H1 (cell line): ENCODE data around the gene CTTNBP2. TPM values are rescaled to one million over a fixed set of nuclear protein-coding genes. Genes with fewer than 3 reads are reported as not detected.

Source experiments
- CTCF ChIA-PET: fragments of 300-600 bp; sonication (Branson Sonifier 250); formaldehyde crosslinking; loops from one replicate; lab custom pipeline; 2021; ENCODE audit not compliant: partially characterized antibody; lab: Charles Lee
- POLR2A ChIA-PET: fragments of 300-600 bp; sonication (Branson Sonifier 250); formaldehyde crosslinking; loops from one replicate; lab custom pipeline; 2021; ENCODE audit warnings: inconsistent platforms; ENCODE audit not compliant: partially characterized antibody; lab: Charles Lee
- DNase-seq, 2 experiments: peaks; one replicate each; pipeline versions ENCODE4 v3.0.0 to v3.0.0-alpha.2; 2010 to 2022; ENCODE audit warnings: low spot score in 2 of 2, low read depth in 1 of 2, mixed read lengths in 1 of 2
- FAIRE-seq: peaks from 2 replicates; lab custom pipeline; 2011; peaks lifted over from hg19 to GRCh38; lab: Jason Lieb, UNC
- H2AFZ ChIP-seq: 2 replicates; pipeline ENCODE4 v1.8.1; 2012; ENCODE audit warnings: low read length, inconsistent platforms
- H2AK5ac ChIP-seq: 2 replicates; pipeline ENCODE4 v1.6.1; 2013; ENCODE audit warnings: low read depth, low read length
- H2BK120ac ChIP-seq: replicated peaks from 2 replicates; pipeline ENCODE3; 2013; ENCODE audit warnings: low read depth, low read length, inconsistent platforms
- H2BK12ac ChIP-seq: 2 replicates; pipeline ENCODE4 v1.6.1; 2013; ENCODE audit warnings: low read depth, low read length
- H2BK15ac ChIP-seq: 2 replicates; pipeline ENCODE4 v1.6.1; 2013; ENCODE audit warnings: low read length
- H2BK20ac ChIP-seq: 2 replicates; pipeline ENCODE4 v1.6.1; 2013; ENCODE audit warnings: low read length
- H2BK5ac ChIP-seq: 2 replicates; pipeline ENCODE4 v1.6.1; 2013; ENCODE audit warnings: low read depth, low read length
- H3K14ac ChIP-seq: 2 replicates; pipeline ENCODE4 v1.6.1; 2013; ENCODE audit warnings: inconsistent platforms; ENCODE audit not compliant: insufficient read length
- H3K18ac ChIP-seq: 2 replicates; pipeline ENCODE4 v1.6.1; 2013; ENCODE audit warnings: low read length; ENCODE audit errors: extremely low read depth
- H3K23ac ChIP-seq: 2 replicates; pipeline ENCODE4 v1.6.1; 2013; ENCODE audit warnings: inconsistent platforms; ENCODE audit not compliant: insufficient read length
- H3K23me2 ChIP-seq: 2 replicates; pipeline ENCODE4 v1.6.1; 2013; ENCODE audit warnings: low read depth, low read length
- H3K27ac ChIP-seq: 2 replicates; pipeline ENCODE4 v1.6.1; 2011; ENCODE audit warnings: low read depth, low read length, inconsistent platforms
- H3K27me3 ChIP-seq, 4 experiments: replicated peaks in 1 of 4; 1 replicate in 1 of 4; 2 replicates in 3 of 4; pipeline versions ENCODE4 v1.6.1 to v1.8.1; 2011 to 2013; ENCODE audit warnings: low read length in 3 of 4, mild to moderate bottlenecking in 3 of 4, inconsistent platforms in 2 of 4, mixed read lengths in 2 of 4, moderate library complexity in 1 of 4; ENCODE audit not compliant: control insufficient read depth in 3 of 4, insufficient read depth in 3 of 4; ENCODE audit errors: extremely low read depth in 1 of 4
- H3K36me3 ChIP-seq, 4 experiments: 2 replicates each; pipeline versions ENCODE4 v1.6.1 to v1.8.1; 2011 to 2013; ENCODE audit warnings: mild to moderate bottlenecking in 4 of 4, low read length in 3 of 4, moderate library complexity in 2 of 4, control low read depth in 1 of 4, inconsistent platforms in 1 of 4; ENCODE audit not compliant: insufficient read depth in 4 of 4, control insufficient read depth in 2 of 4
- H3K4ac ChIP-seq: replicated peaks from 2 replicates; pipeline ENCODE3; 2013; ENCODE audit warnings: low read length, low read depth, mixed read lengths, inconsistent platforms; ENCODE audit not compliant: insufficient read length
- H3K4me1 ChIP-seq, 4 experiments: replicated peaks in 1 of 4; 1 replicate in 1 of 4; 2 replicates in 3 of 4; pipeline versions ENCODE4 v1.6.1 to v1.8.1; 2011 to 2013; ENCODE audit warnings: low read length in 3 of 4, inconsistent platforms in 2 of 4, mixed read lengths in 1 of 4; ENCODE audit not compliant: insufficient read depth in 4 of 4, control insufficient read depth in 3 of 4
- H3K4me2 ChIP-seq, 2 experiments: 2 replicates each; pipeline versions ENCODE4 v1.6.1 to v1.8.1; 2011 to 2013; ENCODE audit warnings: low read depth in 2 of 2, low read length in 2 of 2, control low read depth in 1 of 2, inconsistent platforms in 1 of 2, mild to moderate bottlenecking in 1 of 2; ENCODE audit not compliant: insufficient read depth in 1 of 2
- H3K4me3 ChIP-seq, 4 experiments: fragments of 200-600, 300-600 bp in 1 of 4; sonication (generic), shearing (Covaris generic), sonication (Bioruptor Twin) in 1 of 4; 2 replicates each; pipeline versions ENCODE4 v1.5.1 to v1.8.1; 2011 to 2016; ENCODE audit warnings: low read length in 4 of 4, low read depth in 3 of 4, control low read depth in 2 of 4, inconsistent platforms in 2 of 4, mild to moderate bottlenecking in 2 of 4, mixed read lengths in 1 of 4, moderate library complexity in 1 of 4; ENCODE audit not compliant: insufficient read depth in 2 of 4; ENCODE audit errors: extremely low read depth in 1 of 4
- H3K56ac ChIP-seq: replicated peaks from 2 replicates; pipeline ENCODE3; 2013; ENCODE audit warnings: low read depth, mild to moderate bottlenecking, mixed read lengths, low read length, inconsistent platforms; ENCODE audit not compliant: insufficient read length
- H3K79me1 ChIP-seq: 2 replicates; pipeline ENCODE4 v1.6.1; 2013; ENCODE audit warnings: low read depth, low read length, control low read depth
- H3K79me2 ChIP-seq, 2 experiments: 2 replicates each; pipeline versions ENCODE4 v1.6.1 to v1.8.1; 2012 to 2013; ENCODE audit warnings: low read length in 2 of 2, mild to moderate bottlenecking in 2 of 2, inconsistent platforms in 1 of 2; ENCODE audit not compliant: insufficient read depth in 2 of 2, control insufficient read depth in 1 of 2
- H3K9ac ChIP-seq, 4 experiments: replicated peaks in 1 of 4; 1 replicate in 1 of 4; 2 replicates in 3 of 4; pipeline versions ENCODE4 v1.6.1 to v1.8.1; 2011 to 2013; ENCODE audit warnings: low read depth in 3 of 4, low read length in 3 of 4, control low read depth in 2 of 4, mild to moderate bottlenecking in 2 of 4, moderate library complexity in 2 of 4, inconsistent platforms in 1 of 4; ENCODE audit errors: extremely low read depth in 1 of 4
- H3K9me3 ChIP-seq, 2 experiments: 2 replicates each; pipeline versions ENCODE4 v1.6.1 to v1.8.1; 2012 to 2013; ENCODE audit warnings: mild to moderate bottlenecking in 2 of 2, moderate library complexity in 2 of 2, control low read depth in 1 of 2, inconsistent platforms in 1 of 2, low read depth in 1 of 2, low read length in 1 of 2, mixed read lengths in 1 of 2; ENCODE audit not compliant: insufficient read depth in 2 of 2
- H4K20me1 ChIP-seq, 2 experiments: replicated peaks in 1 of 2; 2 replicates each; pipeline versions ENCODE3 to v1.8.1; 2011 to 2013; ENCODE audit warnings: inconsistent platforms in 2 of 2, low read length in 2 of 2, mild to moderate bottlenecking in 1 of 2; ENCODE audit not compliant: insufficient read depth in 2 of 2, control insufficient read depth in 1 of 2
- H4K5ac ChIP-seq: 2 replicates; pipeline ENCODE4 v1.6.1; 2013; ENCODE audit warnings: low read length, low read depth, mixed read lengths, inconsistent platforms; ENCODE audit not compliant: insufficient read length
- H4K8ac ChIP-seq: 2 replicates; pipeline ENCODE4 v1.8.0; 2013; ENCODE audit warnings: mild to moderate bottlenecking, moderate library complexity, low read length, inconsistent platforms; ENCODE audit not compliant: insufficient read depth; ENCODE audit errors: extremely low read depth
- H4K91ac ChIP-seq: replicated peaks from 2 replicates; pipeline ENCODE3; 2013; ENCODE audit warnings: low read length, mixed read lengths, inconsistent platforms; ENCODE audit not compliant: insufficient read length
- ASH2L ChIP-seq: fragments of 200-600, 300-600 bp; sonication (generic); IDR thresholded peaks from one replicate; pipeline ENCODE4 v1.7.1; 2017; ENCODE audit warnings: low read length
- CBX5 ChIP-seq: fragments of 300-800, 300-1000 bp; sonication (generic); IDR thresholded peaks from 2 replicates; pipeline ENCODE4 v1.7.1; 2016; ENCODE audit warnings: antibody characterized with exemption, low read length, low read depth
- EZH2 ChIP-seq: fragments of 200-600 bp; sonication (generic); IDR thresholded peaks from 2 replicates; pipeline ENCODE4 v1.7.1; 2012; ENCODE audit warnings: low read depth, mild to moderate bottlenecking, moderate library complexity, low read length, inconsistent platforms; ENCODE audit not compliant: severe bottlenecking
- GABPA ChIP-seq: IDR thresholded peaks from 2 replicates; pipeline ENCODE4 v1.6.1; 2011; ENCODE audit warnings: mild to moderate bottlenecking, low read length, moderate library complexity, borderline replicate concordance; ENCODE audit not compliant: insufficient read depth
- KDM1A ChIP-seq: fragments of 200-600, 300-600 bp; sonication (generic); IDR thresholded peaks from 2 replicates; pipeline ENCODE4 v1.7.1; 2016; ENCODE audit warnings: mild to moderate bottlenecking, low read length, borderline replicate concordance
- KDM4A ChIP-seq: IDR thresholded peaks from one replicate; pipeline ENCODE4 v1.7.1; 2012; ENCODE audit warnings: low read depth, mild to moderate bottlenecking, moderate library complexity, low read length, inconsistent platforms; ENCODE audit not compliant: severe bottlenecking
- PHF8 ChIP-seq: fragments of 200-600 bp; sonication (generic); conservative IDR thresholded peaks from 2 replicates; pipeline ENCODE4 v1.7.1; 2012; ENCODE audit warnings: low read depth, mild to moderate bottlenecking, inconsistent platforms, low read length, moderate library complexity
- POLR2AphosphoS5 ChIP-seq: IDR thresholded peaks from 2 replicates; pipeline ENCODE4 v1.6.1; 2011; ENCODE audit warnings: low read depth, low read length
- RAD21 ChIP-seq, 2 experiments: IDR thresholded peaks in 1 of 2; conservative IDR thresholded peaks in 1 of 2; 2 replicates each; pipeline ENCODE4 v1.6.1; 2011; ENCODE audit warnings: low read depth in 2 of 2, low read length in 2 of 2, improper control_type of control experiment in 1 of 2, inconsistent platforms in 1 of 2, mild to moderate bottlenecking in 1 of 2, moderate library complexity in 1 of 2
- RXRA ChIP-seq: IDR thresholded peaks from 2 replicates; pipeline ENCODE4 v1.6.1; 2011; ENCODE audit warnings: low read depth, mild to moderate bottlenecking, low read length, moderate library complexity; ENCODE audit not compliant: insufficient read depth
- TAF1 ChIP-seq: IDR thresholded peaks from 2 replicates; pipeline ENCODE4 v1.6.1; 2011; ENCODE audit warnings: mild to moderate bottlenecking, low read depth, low read length
- USF2 ChIP-seq: IDR thresholded peaks from 2 replicates; pipeline ENCODE4 v1.6.1; 2011; ENCODE audit warnings: low read length, improper control_type of control experiment
- YY1 ChIP-seq: IDR thresholded peaks from 2 replicates; pipeline ENCODE4 v1.6.1; 2011; ENCODE audit warnings: low read depth, mild to moderate bottlenecking, low read length
- WGBS, 2 experiments: shearing (Covaris generic) in 1 of 2; methylation state at CpG; one replicate each; pipeline versions ENCODE4 v1.1.6 to v1.1.7; 2013 to 2015; ENCODE audit warnings: low lambda C conversion rate in 2 of 2, mixed read lengths in 2 of 2, inconsistent platforms in 1 of 2, low coverage in 1 of 2, missing lambda C conversion rate in 1 of 2; ENCODE audit not compliant: insufficient replicate concordance in 2 of 2, insufficient coverage in 1 of 2, insufficient read length in 1 of 2; ENCODE audit errors: extremely low coverage in 1 of 2, missing lambda C conversion rate in 1 of 2; 5-methylcytosine and 5-hydroxymethylcytosine counted together
- polyA plus RNA-seq, 7 experiments: library from polyadenylated mRNA; depleted of rRNA in 3 of 7; stranded (reverse) in 5 of 7; unstranded in 2 of 7; fragments of >200 nt in 5 of 7; fragments of 200-250 nt in 2 of 7; gene quantifications; 1 replicate in 5 of 7; 2 replicates in 1 of 7; 4 replicates in 1 of 7; pipeline versions ENCODE4 v1.2.1 to v1.2.3, GENCODE V29; 2011 to 2013; ENCODE audit warnings: missing spikeins in 2 of 7, mixed read lengths in 2 of 7
- total RNA-seq: library from RNA; stranded (reverse); fragmentation: NEBNext Ultra II Directional; extraction: Animal tissue kit (Norgen Biotek cat#: 25700); gene quantifications from 2 replicates; pipeline ENCODE4 v1.2.1, GENCODE V29; 2021

Gene CTTNBP2
- total and polyA plus RNA-seq, 2 of the 8 experiments (the other 6 are each of a cell fraction or from before 2014, with no cell fraction given), result 15.3 to 35.1 TPM

- H3K14ac ChIP-seq, result no peak overlapping the region
- WGBS, 2 experiments, result 93% methylated on average over 3 of the region's 3 CpGs; no CpG with 5 or more reads in 1 of the 2 experiments
- no peak overlapping the region for H3K23ac ChIP-seq
- H2AK5ac ChIP-seq, result no peak overlapping the region
- no peak overlapping the region for H2BK12ac ChIP-seq
- H3K18ac ChIP-seq, result no peak overlapping the region; the same call in 1 of the 2 replicates
- H3K27ac ChIP-seq, result no peak overlapping the region
- FAIRE-seq (no peak), DNase-seq (no peak)
- no peak overlapping the region for H3K4ac ChIP-seq
- H4K20me1 ChIP-seq, result no peaks in the 10 kb centered on the region
- no peak overlapping the region for H3K56ac ChIP-seq
- H3K79me1 ChIP-seq, result no peaks in the 10 kb centered on the region
- no peaks in the 10 kb centered on the region for H3K9me3 ChIP-seq
- no peak overlapping the region for H2BK120ac ChIP-seq
- H3K4me3 ChIP-seq, result no peak overlapping the region
- POLR2A ChIA-PET, result no interaction called here
- H2AFZ ChIP-seq, result 0 out of 2 replicates have a peak overlapping the region, but pooled peaks have one; percentile 81
- no peak overlapping the region for H4K91ac ChIP-seq
- H2BK5ac ChIP-seq, result no peak overlapping the region
- H2BK20ac ChIP-seq, result no peak overlapping the region
- no peak overlapping the region for H4K5ac ChIP-seq
- H4K8ac ChIP-seq, result no peak overlapping the region
- H2BK15ac ChIP-seq, result no peak overlapping the region
- H3K4me2 ChIP-seq, result no peak overlapping the region
- H3K4me1 ChIP-seq, result no peaks in the 10 kb centered on the region; a peak in 1 of 7 replicates
- H3K9ac ChIP-seq, result no peak overlapping the region
- CTCF ChIA-PET, result interaction anchor here (0.8 to 1.4 kb wide), 3 partner anchors 17 to 26 kb away, joined by 3 to 5 read pairs (median 4); no protein-coding TSS in a partner anchor
- no peaks in the 10 kb centered on the region for H3K79me2 ChIP-seq
- no peaks in the 10 kb centered on the region for H3K23me2 ChIP-seq
- peaks cover 0 to 1% (median 0%) of the 10 kb centered on the region in 4 experiments; a peak in 1 of 7 replicates for H3K27me3 ChIP-seq
- H3K36me3 ChIP-seq, result no peaks in the 10 kb centered on the region
- TF ChIP-seq EZH2 (no peak), ASH2L (no peak), KDM1A (no peak), GABPA (no peak), CBX5 (no peak), POLR2AphosphoS5 (no peak), PHF8 (no peak), RAD21 (IDR thresholded peaks at IDR 0.05 in 1 of 2, conservative IDR thresholded peaks at IDR 0.05 in 1 of 2; ENCODE audit: low read depth in 2 of 2, low read length in 2 of 2) (no peak), RXRA (no peak), KDM4A (no peak), YY1 (no peak), TAF1 (no peak), USF2 (no peak)
These were observed 183.1 kb downstream of the CTTNBP2 start for GRCh38 chr7:117690147-117690546.
